Kasumi-1 (cell line): ENCODE results near the gene PIP4K2A.
"Not testable (repeated sequence)": the region's sequence is repeated elsewhere in the genome, so short reads cannot be mapped to it uniquely, and the experiment has no call there.

Experiments
- DNase-seq, 2 experiments: peaks; one replicate each; lab custom pipeline; 2025; lab: John Stamatoyannopoulos, UW

Gene PIP4K2A

GRCh38 chr10:22514414-22514758 is 200.0 kb downstream of the PIP4K2A start:
- DNase-seq, result not testable (repeated sequence)

GRCh38 chr10:22513483-22514413 is 200.6 kb downstream of the PIP4K2A start:
- DNase-seq, result not testable (repeated sequence)

GRCh38 chr10:22512015-22512414 is 202.4 kb downstream of the PIP4K2A start:
- DNase-seq, result not testable (repeated sequence)

- DNase-seq, result not testable (repeated sequence)
Measured at GRCh38 chr10:22508214-22508613, 206.2 kb downstream of the PIP4K2A start.

GRCh38 chr10:22505911-22506685 is 208.3 kb downstream of the PIP4K2A start:
- peak; percentile 35 to 40 for DNase-seq

- DNase-seq, result no peak
Measured at GRCh38 chr10:22504766-22505165, 209.6 kb downstream of the PIP4K2A start.

GRCh38 chr10:22503315-22504088 is 210.9 kb downstream of the PIP4K2A start:
- no peak for DNase-seq

GRCh38 chr10:22501863-22502262 is 212.5 kb downstream of the PIP4K2A start:
- no peak for DNase-seq

- DNase-seq, result no peak
Measured at GRCh38 chr10:22501413-22501812, 213.0 kb downstream of the PIP4K2A start.

- no peak for DNase-seq
Measured at GRCh38 chr10:22500656-22501340, 213.6 kb downstream of the PIP4K2A start.

- DNase-seq, result not testable (repeated sequence)
Measured at GRCh38 chr10:22499973-22500372, 214.4 kb downstream of the PIP4K2A start.

GRCh38 chr10:22495396-22495795 is 219.0 kb downstream of the PIP4K2A start:
- no peak for DNase-seq

- DNase-seq, result no peak
Measured at GRCh38 chr10:22494007-22494406, 220.4 kb downstream of the PIP4K2A start.

GRCh38 chr10:22491931-22492615 is 222.3 kb downstream of the PIP4K2A start:
- peak; percentile 54 to 71 for DNase-seq

- no peak for DNase-seq
Measured at GRCh38 chr10:22491480-22491879, 222.9 kb downstream of the PIP4K2A start.

GRCh38 chr10:22489975-22490374 is 224.4 kb downstream of the PIP4K2A start:
- no peak for DNase-seq

- DNase-seq, result peak; percentile 50 to 69
Measured at GRCh38 chr10:22489467-22489866, 224.9 kb downstream of the PIP4K2A start.

GRCh38 chr10:22486431-22486830 is 227.9 kb downstream of the PIP4K2A start:
- DNase-seq, result no peak
